MM.1S (cell line): ENCODE data around the gene TMC8.

ENCODE experiments used
- CTCF ChIP-seq: fragments of 300-600 bp; sonication (generic); IDR thresholded peaks from 2 replicates; pipeline ENCODE4 v1.5.1; 2016; ENCODE audit warnings: antibody characterized with exemption, low read length, mixed read lengths
- EZH2phosphoT487 ChIP-seq: fragments of 300-600 bp; sonication (generic); IDR thresholded peaks from 2 replicates; pipeline ENCODE4 v1.6.1; 2018; ENCODE audit warnings: antibody characterized with exemption, low read length

- TF ChIP-seq CTCF (no peak), EZH2phosphoT487 (no peak)
Observed at GRCh38 chr17:78185981-78186691, 55.6 kb downstream of the TMC8 start.
